GM19468 (cell line): ENCODE results near the gene MAEL.
"Not testable (repeated sequence)": the region's sequence is repeated elsewhere in the genome, so short reads cannot be mapped to it uniquely, and the experiment has no call there.

Experiments used
- ATAC-seq: cut with Tn5 transposase; IDR thresholded peaks from one replicate; pipeline ENCODE4 v1.9.1; 2021; ENCODE audit warnings: mild to moderate bottlenecking, moderate library complexity, moderate number of reproducible peaks; ENCODE audit not compliant: unreplicated experiment; ENCODE audit errors: extremely low read depth

The MAEL gene

DNA sequence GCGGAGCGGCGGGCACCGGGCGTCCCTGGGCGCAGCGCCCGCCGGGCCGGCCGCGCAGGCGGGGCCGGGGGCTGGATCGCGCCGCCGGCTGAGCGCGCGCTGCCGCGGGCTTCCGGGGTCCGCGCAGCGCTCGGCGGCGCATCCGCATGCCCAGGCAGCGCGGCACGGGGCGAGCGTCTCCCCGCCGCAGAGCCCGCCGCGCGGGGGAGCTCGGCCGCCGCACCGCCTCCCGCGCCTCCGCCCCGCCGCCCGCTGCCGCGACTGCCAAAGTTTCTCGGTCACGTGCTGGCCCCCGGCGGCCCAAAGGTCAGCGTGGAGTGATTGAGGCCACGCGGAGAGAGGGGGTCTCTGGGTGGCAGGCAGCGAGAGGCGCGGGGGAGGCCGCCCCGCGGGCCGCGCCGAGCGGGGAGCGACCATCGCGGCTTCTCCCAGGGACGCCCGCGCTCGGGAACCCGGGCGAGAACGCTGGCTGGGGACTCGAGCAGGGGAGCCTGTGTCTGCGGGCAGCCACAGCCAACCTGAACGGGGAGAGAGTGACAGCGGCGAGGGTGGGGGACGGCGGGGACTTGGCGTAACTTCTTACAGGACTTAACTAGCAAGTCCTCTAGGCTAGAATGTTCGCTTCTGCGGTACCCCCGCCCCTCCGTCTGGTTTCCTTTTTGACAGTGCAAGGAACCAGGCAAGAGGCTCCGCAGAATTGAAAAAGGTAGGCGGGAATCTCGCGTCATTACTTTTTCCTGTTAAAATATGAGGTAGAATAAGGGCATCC lies 13.5 kb upstream of the MAEL start, which contains the start of gene ILDR2:
ILDR2 (minus strand) TSS at position 180 of the 769 bp plus-strand sequence. CDS start 272 bp downstream, outside the sequence.
- ATAC-seq = peak; percentile 44

DNA sequence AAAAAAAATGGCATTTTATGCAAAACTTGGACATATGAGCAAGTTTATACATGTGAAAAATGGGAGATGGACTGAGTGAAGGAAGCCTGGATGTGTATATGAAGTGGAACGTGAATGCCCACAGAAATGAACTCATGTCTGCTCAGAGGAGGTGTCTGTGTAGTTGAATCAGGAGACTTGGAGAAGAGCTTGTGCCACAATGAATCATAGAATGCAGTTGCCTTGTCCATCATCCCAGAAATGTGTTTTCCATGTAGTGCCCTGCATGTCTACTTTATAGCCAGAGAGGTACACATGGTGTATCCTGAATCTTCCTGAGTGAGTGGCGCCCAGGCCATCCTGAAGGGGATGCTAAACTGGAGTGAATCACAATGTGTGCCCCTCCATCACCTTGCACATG lies 11.1 kb upstream of the MAEL start:
- no peak for ATAC-seq

DNA sequence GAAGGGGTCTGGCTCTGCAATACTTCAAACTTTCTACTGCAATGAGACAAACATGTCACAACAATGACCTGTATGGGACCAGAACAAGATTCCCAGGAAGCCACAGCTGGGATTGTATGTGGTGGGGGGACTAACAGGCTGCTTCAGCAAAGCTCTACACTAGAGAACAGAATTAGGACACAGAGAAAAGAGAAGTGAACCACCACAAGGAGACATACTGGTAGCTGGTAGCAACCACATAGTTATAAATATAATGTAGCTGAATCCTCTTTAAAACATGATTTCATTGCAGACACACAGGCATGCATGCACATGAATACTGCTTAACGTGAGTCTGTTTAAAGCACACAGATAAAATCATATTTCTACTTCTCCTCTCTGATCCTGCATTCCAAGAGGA lies 10.3 kb upstream of the MAEL start:
- peak; percentile 23 for ATAC-seq

DNA sequence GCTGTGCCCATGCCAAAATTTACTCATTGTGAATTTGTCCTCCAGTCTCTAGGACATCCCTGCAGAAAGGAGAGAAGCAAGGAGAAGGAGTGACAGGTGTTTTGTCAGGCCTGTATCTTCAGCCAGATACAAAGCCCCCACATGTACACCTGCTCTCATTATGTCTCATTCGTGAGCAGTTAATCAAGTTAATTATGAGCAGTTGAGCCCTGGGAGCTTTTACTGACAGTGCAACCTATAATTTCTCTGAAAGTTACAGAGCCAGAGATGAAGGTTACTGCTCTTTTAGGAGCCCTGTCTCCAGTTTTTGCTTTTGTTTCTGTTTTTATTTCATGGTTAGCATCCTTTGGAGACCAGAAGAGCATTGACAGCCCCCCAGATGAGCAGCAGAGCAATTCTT lies 8.7 kb upstream of the MAEL start:
- no peak for ATAC-seq

DNA sequence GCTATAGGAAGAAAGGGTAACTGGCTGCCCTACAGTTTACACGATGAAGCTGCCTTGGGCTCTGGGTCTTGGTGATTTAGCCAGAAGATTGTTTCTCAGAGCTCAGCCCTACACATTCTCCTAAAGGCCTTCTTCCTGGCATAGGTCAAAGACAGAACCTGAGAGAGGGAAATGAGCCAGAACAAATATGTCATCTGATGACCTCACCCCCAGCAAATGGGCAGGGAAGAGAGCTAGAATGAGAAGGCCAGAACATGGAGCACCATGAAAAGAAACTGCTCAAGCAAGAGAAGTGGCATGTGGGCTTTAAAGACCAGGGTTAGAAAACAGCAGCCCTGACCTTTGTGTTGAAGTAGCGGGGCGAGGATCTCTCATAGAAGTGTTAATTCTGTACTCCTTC lies 8.3 kb upstream of the MAEL start:
- ATAC-seq = no peak

DNA sequence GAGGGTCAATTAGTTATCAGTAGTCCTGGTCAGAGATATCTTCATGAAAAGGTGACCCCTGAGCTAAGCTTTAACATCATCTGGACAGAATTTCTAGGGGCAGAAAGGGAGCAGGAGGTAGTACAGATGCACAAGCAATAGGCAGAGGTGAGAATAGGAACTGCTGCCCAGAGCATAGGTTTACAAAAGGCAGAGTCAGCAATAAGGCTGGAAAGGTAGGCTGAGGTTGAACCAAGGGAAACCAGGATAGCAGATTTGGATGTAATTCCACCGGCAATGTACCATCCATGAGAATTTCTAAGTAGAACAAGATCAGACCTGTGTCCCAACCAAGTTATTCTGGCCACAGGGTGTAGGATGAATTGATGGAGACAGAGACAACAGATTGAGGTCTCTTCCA lies 7.5 kb upstream of the MAEL start:
- ATAC-seq = no peak

DNA sequence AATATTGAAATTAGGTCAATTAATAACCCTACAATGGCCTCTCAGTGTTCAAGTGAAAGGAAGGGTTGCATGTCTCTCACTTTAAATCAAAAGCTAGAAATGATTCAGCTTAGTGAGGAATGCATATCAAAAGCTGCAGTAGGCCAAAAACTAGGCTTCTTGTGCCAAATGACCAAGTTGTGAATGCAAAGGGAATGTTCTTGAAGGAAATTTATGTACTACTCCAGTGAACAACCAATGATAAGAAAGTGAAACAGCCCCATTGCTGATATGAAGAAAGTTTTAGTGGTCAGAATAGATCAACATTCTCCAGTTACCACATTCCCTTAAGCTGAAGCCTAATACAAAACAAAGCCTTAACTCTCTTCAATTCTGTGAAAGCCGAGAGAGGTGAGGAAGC lies 10.0 kb downstream of the MAEL start:
- no peak for ATAC-seq

DNA sequence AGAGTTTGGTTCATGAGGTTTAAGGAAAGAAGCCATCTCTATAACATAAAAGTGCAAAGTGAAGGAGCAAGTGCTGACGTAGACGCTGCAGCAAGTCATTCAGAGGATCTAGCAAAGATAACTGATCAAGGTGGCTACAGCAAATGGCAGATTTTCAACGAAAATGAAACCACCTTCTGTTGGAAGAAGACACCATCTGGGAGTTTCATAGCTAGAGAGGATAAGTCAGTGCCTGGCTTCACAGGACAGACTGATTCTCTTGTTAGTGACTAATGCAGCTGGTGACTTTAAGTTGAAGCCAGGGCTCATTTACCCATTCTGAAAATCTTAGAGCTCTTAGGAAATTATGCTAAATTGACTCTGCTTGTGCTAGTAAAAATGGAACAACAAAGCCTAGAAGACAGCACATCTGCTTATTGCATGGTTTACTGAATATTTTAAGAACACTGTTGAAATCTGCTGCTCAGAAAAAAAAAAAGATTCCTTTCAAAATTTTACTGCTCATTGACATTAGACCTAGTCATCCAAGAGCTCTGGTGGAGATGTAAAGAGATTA lies 10.5 kb downstream of the MAEL start:
- ATAC-seq = no peak

DNA sequence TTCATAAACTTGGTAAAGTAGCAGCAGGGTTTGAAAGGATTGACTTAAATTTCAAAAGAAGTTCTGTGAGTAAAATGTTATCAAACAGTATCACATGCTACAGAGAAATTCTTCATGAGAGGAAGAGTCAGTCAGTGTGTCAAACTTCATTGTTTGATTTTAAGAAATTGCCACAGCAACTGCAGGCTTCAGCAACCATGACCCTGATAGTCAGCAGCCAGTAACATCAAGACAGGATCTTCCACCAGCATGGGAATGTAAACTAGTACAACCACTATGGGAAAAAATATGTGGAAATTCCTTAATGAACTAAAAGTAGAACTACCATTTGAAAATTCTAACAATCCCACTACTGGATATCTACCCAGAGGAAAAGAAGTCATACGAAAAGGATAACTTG lies 11.5 kb downstream of the MAEL start:
- no peak for ATAC-seq

DNA sequence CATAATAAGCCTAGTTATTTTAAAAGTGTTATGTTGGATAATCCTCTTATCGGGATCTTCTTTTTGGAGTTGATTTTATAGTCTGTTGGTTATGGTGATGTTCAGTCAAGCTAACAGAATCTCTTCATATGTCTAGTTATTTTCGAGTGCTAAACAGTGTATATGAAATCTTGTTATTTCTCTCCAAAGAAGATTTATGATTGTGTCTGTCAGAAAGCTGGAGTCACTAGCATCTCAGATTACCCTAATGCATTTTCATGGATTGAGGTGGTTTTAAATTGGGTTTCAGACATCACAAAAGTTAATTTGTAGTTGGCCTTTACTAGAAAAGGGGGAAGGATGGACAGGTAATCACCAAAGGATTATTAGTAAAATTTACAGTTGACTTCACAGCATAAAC lies 13.3 kb downstream of the MAEL start:
- no peak for ATAC-seq

DNA sequence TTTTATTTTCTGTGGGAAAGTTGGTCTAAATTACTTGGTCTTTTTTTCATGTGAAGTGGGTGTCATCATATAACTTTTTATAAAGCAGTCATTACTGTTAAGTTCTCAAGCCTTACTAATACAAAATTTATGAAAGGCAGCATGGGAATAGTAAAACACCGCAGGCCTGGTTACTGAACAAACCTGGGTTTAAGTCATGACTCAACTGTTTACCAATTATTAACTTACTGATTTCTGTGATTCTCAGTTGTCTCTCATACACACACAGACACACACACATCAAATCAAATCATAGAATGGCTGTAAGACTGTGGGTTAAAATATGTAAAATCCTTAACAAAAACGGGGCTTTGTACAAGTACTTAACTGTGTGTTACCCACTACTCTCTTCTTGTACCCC lies 14.6 kb downstream of the MAEL start:
- no peak for ATAC-seq

DNA sequence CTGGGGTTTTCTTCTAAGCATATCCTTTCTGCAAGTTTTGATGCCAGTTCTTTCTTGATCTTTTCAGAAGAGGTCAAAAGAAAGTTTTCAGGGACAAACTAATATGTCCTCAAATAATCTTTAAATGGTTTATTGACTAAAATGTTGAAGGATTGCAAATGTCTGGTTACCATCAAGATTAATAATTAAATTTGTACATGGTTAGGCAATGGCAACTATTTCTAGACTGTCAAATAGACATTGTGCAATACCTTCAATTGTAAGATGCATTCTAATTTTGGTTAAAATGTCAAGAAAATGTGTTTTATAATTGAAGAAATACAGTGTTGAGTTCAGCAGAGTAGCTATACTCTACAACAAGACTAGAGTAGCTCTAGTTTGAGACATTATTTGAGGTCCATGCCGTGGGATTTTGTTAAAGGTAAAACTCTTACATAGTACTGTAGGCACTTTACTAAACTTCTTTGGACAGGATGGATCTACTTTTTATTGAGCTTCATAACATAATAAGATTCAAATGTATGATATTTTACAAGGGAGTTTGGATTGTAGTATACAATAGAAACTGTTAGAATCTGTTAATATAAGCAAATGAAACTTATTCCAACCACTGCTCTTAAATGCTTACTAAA lies 22.6 kb downstream of the MAEL start:
- no peak for ATAC-seq

DNA sequence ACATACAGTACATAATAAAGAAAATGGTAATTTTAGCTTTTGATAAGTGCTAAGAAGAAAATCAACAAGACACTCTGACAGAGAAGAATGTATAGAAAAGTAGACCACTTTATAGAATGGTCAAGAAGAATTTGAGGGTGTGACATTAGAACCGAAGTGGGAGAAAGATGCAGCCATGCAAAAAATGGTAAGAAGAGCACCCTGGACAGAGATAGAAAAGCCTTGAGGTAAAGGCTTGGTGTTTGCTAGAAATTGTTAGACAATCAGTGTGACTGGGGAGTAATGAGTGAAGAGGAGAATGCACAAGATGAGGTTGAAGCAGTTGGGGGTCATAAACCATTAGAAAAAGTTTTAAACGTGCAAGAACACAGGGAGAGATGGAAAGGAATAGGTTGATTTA lies 23.5 kb downstream of the MAEL start:
- no peak for ATAC-seq

DNA sequence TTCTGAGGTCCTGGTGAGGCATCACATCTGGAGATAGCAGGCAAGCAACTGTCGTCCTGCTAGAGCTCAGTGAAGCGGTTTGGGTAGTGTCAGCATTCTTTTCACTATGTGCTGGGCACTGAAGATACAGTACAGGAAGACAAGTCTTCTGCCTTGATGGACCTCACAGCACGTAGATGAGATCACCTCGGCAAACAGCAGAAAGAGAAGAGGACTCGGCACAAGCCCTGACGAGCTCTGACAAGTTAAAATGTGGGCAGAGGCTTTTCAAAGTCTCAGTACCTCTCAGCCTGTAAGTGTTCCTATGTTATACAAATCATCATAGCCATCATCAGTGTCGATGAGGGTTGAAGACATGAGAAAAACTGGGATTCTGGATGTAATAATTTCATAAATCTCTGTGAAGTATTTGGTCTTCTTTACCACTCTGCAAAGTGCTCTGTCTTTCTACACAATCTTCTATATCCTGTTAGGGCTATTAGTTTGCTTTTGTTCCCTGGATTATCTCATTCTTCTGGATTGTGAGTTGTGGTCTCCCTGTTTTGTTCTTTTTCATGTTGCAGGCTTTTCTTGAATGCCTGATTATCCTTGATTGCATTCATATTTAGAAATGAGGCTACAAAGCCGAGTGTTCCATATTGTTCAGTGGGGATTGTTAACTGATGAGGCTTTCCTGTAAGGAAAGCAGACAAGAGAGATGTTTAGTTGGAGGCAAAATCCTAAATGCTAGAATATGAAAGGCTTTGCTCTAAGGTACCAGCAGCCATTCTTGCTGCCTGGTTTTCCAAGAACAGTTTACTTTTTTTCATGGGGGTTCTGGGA lies 24.2 kb downstream of the MAEL start:
- no peak for ATAC-seq

DNA sequence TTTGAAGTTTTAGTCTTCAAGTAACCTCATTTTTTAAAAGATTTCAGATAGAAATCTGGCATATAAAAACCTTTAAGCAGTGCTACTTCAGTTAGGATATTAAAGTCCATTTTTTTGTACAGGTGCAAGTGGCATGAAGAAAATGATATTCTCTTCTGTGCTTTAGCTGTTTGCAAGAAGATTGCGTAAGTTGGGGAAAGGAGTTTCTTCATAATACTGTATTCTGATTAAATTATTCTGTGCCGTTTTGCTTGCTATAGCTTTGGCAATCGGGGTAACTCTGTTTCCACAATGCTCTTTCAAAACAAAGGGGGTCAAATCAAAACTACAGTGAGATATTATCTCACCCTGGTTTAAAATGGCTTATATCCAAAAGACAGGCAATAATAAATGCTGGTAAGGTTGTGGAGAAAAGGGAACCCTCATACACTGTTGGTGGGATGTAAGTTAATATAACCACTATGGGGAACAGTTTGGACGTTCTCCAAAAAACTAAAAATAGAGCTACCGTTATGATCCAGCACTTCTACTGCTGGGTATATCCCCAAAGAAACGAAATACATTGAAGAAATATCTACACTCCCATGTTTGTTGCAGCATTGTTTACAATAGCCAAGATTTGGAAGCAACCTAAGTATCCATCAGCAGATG lies 27.1 kb downstream of the MAEL start:
- ATAC-seq = no peak

DNA sequence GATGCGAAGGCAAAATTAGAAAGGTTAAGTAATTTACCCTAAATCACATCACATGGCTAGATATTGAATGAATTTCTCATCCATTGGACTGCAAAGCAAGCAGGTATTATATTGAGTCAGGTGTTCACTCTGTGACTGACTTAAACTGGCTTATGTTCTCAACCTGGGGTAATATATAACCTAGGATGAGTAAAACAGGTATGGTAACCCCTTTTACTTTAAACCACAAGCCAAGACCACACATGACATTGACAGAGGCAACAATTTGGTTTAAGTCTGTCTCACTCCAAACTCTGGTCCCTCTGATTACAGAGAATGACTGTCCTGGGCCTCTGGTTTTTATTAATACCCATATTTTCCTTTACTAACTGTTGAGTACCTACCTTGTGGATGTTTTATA lies 33.3 kb downstream of the MAEL start:
- peak; percentile 63 for ATAC-seq

DNA sequence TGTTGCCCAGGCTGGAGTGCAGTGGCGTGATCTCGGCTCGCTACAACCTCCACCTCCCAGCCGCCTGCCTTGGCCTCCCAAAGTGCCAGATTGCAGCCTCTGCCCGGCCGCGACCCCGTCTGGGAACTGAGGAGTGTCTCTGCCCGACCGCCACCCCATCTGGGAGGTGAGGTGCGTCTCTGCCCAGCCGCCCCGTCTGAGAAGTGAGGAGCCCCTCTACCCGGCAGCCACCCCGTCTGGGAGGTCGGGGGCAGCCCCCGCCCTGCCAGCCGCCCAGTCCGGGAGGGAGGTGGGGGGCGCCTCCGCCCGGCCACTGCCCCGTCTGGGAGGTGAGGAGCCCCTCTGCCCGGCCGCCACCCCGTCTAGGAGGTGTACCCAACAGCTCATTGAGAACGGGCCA lies 40.5 kb downstream of the MAEL start:
- not testable (repeated sequence) for ATAC-seq

DNA sequence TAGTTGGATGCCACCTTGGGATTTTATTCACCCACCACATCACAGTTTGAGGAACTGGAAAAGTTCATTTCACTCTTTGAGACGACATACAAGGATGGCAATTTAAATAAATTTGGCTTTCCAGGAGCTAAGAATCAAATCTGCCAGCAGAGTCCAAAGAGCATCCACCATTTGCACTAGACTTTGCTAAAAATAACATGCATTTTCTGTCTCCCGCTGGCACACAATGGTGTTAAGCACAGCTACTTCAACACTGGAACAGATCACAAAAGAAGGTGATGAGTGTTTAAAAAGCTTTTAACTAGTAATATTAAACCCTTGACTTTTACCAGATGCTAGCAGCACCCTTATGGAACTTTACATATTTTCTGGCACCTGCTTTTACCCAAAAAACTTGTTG lies 44.6 kb downstream of the MAEL start:
- ATAC-seq = no peak

DNA sequence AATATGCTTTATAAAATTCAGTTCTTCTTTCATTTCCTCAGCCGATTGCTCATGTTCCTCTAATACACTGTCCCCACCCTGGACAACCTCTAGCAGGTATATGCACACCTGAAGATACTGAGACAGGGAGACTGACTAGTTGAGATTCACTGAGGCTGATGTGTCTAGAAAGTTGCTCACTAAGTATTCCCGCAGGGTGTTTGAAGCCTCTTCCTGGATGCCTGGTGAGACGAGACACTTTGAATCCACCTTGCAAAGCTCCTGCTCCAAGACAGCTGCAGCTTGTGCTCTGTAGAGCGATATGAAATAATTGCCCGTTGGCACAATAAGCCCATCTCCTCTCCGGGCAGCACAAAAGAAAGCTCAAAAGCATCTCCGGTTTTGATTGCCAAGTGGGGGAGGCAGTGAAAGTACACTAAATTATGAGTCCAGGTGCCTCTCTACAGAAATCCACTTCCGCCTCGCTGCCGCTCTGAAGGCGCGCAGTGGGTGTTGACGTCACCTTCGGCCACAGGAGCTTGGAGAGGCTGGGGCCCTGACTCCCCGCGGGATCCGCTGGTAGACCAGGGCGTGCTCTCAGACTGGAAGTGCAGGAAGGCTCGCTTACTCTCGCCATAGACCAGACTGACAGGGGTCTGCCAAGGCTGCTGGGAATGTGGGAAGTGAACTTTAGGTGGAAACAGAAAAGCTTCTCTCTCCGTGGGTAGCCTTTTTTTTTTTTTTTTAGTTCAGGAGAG lies 54.8 kb downstream of the MAEL start:
- ATAC-seq = peak; percentile 91

DNA sequence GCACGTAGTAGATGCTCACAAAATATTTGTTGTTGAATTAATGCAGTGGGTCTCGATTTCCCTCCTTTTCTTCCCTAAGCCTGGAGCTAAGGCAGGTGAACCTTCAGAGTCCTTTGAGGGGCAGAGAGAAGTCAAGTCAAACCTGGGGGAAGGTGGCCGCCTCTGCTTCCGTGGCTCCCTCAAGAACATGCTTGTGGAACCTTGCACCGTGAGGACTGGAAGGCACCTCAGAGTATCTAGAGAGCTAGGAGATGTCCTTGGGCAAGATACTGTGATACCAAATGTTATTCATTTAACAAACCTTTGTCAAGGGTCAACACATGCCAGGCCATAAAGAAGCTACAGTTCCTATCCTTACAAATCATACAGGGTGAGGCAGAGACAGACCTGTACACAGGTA lies 62.8 kb downstream of the MAEL start:
- ATAC-seq = no peak
